Neural cell (in vitro differentiated cells): Measurements from ENCODE around the gene CCNI2. TPM values are rescaled to one million over a fixed set of nuclear protein-coding genes. Genes with fewer than 3 reads are reported as not detected.

Experiments
- H2AFZ ChIP-seq: fragments of 200-600, 300-800 bp; sonication (generic), shearing (Covaris generic); 2 replicates; pipeline ENCODE4 v1.6.0; 2014; ENCODE audit warnings: low read depth, mild to moderate bottlenecking, antibody characterized with exemption, low read length, moderate library complexity
- H3F3A ChIP-seq: fragments of 200-600 bp; shearing (Covaris generic); 2 replicates; pipeline ENCODE4 v1.6.1; 2016; ENCODE audit warnings: mild to moderate bottlenecking, moderate library complexity, mixed read lengths, antibody characterized with exemption, low read length; ENCODE audit not compliant: insufficient read depth, poor library complexity, severe bottlenecking
- H3K27ac ChIP-seq: fragments of 200-600, 300-800 bp; sonication (generic), shearing (Covaris generic); 2 replicates; pipeline ENCODE4 v1.5.1; 2014; ENCODE audit warnings: mild to moderate bottlenecking, low read length, moderate library complexity
- H3K27me3 ChIP-seq: fragments of 300-800, 200-600 bp; sonication (generic), shearing (Covaris generic); 2 replicates; pipeline ENCODE4 v1.6.0; 2014; ENCODE audit warnings: mild to moderate bottlenecking, low read depth, low read length, moderate library complexity; ENCODE audit not compliant: insufficient read depth
- H3K36me3 ChIP-seq: fragments of 300-800, 200-600 bp; sonication (generic), shearing (Covaris generic); 2 replicates; pipeline ENCODE4 v1.5.1; 2014; ENCODE audit warnings: mild to moderate bottlenecking, antibody characterized with exemption, low read length, moderate library complexity; ENCODE audit not compliant: insufficient read depth
- H3K4me2 ChIP-seq: fragments of 300-800, 200-600 bp; sonication (generic), shearing (Covaris generic); 2 replicates; pipeline ENCODE4 v1.6.0; 2014; ENCODE audit warnings: mild to moderate bottlenecking, low read length
- H3K4me3 ChIP-seq: fragments of 300-800, 200-600 bp; sonication (generic), shearing (Covaris generic); 2 replicates; pipeline ENCODE4 v1.5.1; 2014; ENCODE audit warnings: mild to moderate bottlenecking, low read length, moderate library complexity
- H3K79me2 ChIP-seq: fragments of 200-600 bp; shearing (Covaris generic); replicated peaks from 2 replicates; pipeline ENCODE4 v1.6.0; 2014; ENCODE audit warnings: mild to moderate bottlenecking, low read length, moderate library complexity; ENCODE audit not compliant: insufficient read depth
- H3K9ac ChIP-seq: fragments of 300-800, 200-600 bp; sonication (generic), shearing (Covaris generic); 2 replicates; pipeline ENCODE4 v1.6.1; 2016; ENCODE audit warnings: mild to moderate bottlenecking, low read length, mixed read lengths
- H3K9me2 ChIP-seq: fragments of 200-600 bp; shearing (Covaris generic); 2 replicates; pipeline ENCODE4 v1.6.1; 2016; ENCODE audit warnings: mild to moderate bottlenecking, low read length, mixed read lengths; ENCODE audit not compliant: insufficient read depth
- H3K9me3 ChIP-seq: fragments of 200-600, 300-800 bp; sonication (generic), shearing (Covaris generic); 2 replicates; pipeline ENCODE4 v1.6.1; 2016; ENCODE audit warnings: mild to moderate bottlenecking, mixed run types, low read length, moderate library complexity, mixed read lengths
- H4K20me1 ChIP-seq: fragments of 200-600 bp; shearing (Covaris generic); 2 replicates; pipeline ENCODE4 v1.6.1; 2016; ENCODE audit warnings: mild to moderate bottlenecking, mixed run types; ENCODE audit not compliant: insufficient read depth
- CTCF ChIP-seq: fragments of 450-650 bp; IDR thresholded peaks from 2 replicates; pipeline ENCODE4 v1.5.1; 2014; ENCODE audit warnings: antibody characterized with exemption, mild to moderate bottlenecking, moderate library complexity; ENCODE audit not compliant: poor library complexity, severe bottlenecking
- EP300 ChIP-seq: fragments of 450-650 bp; conservative IDR thresholded peaks from 2 replicates; pipeline ENCODE4 v1.6.1; 2014; ENCODE audit warnings: antibody characterized with exemption, mild to moderate bottlenecking, moderate library complexity; ENCODE audit not compliant: poor library complexity, severe bottlenecking
- EZH2 ChIP-seq: fragments of 200-600, 300-800 bp; shearing (Covaris generic), sonication (generic); IDR thresholded peaks from 2 replicates; pipeline ENCODE4 v1.6.1; 2014; ENCODE audit warnings: antibody characterized with exemption, low read length, borderline replicate concordance, mild to moderate bottlenecking; ENCODE audit not compliant: insufficient read depth, poor library complexity, severe bottlenecking
- MXI1 ChIP-seq: fragments of 450-650 bp; conservative IDR thresholded peaks from 2 replicates; pipeline ENCODE4 v1.6.1; 2014; ENCODE audit warnings: antibody characterized with exemption, mild to moderate bottlenecking; ENCODE audit not compliant: poor library complexity, severe bottlenecking
- POLR2AphosphoS5 ChIP-seq: IDR thresholded peaks from 2 replicates; pipeline ENCODE4 v1.6.1; 2012
- RAD21 ChIP-seq: fragments of 450-650 bp; conservative IDR thresholded peaks from 2 replicates; pipeline ENCODE4 v1.6.1; 2014; ENCODE audit warnings: antibody characterized with exemption, mild to moderate bottlenecking, moderate library complexity
- REST ChIP-seq: IDR thresholded peaks from 2 replicates; pipeline ENCODE4 v1.6.1; 2012; ENCODE audit warnings: borderline replicate concordance
- SMC3 ChIP-seq: fragments of 450-650 bp; conservative IDR thresholded peaks from 2 replicates; pipeline ENCODE4 v1.6.1; 2014; ENCODE audit warnings: antibody characterized with exemption, mild to moderate bottlenecking, moderate library complexity; ENCODE audit not compliant: poor library complexity
- TAF1 ChIP-seq: IDR thresholded peaks from 2 replicates; pipeline ENCODE4 v1.6.1; 2012; ENCODE audit warnings: low read depth
- polyA plus RNA-seq: library from polyadenylated mRNA; depleted of rRNA; stranded (reverse); fragments of >200 nt; gene quantifications from 2 replicates; pipeline ENCODE4 v1.2.3, GENCODE V29; 2014

Gene CCNI2
- polyA plus RNA-seq, 1 donor from 2014 or later, result not detected

GRCh38 chr5:132749506-132749905 is 2.3 kb downstream of the CCNI2 start:
- no peaks in the 10 kb centered on the region for H3K36me3 ChIP-seq
- H3F3A ChIP-seq, result no peaks in the 10 kb centered on the region
- H2AFZ ChIP-seq, result no peak overlapping the region
- no peaks in the 10 kb centered on the region for H3K9me2 ChIP-seq
- no peak overlapping the region for H3K4me3 ChIP-seq
- no peak overlapping the region for H3K27ac ChIP-seq
- H3K9ac ChIP-seq, result no peak overlapping the region
- no peaks in the 10 kb centered on the region for H3K79me2 ChIP-seq
- H3K9me3 ChIP-seq, result no peaks in the 10 kb centered on the region
- no peaks in the 10 kb centered on the region for H4K20me1 ChIP-seq
- no peak overlapping the region for H3K4me2 ChIP-seq
- H3K27me3 ChIP-seq, result peaks cover 44% of the 10 kb centered on the region
- no peak for TF ChIP-seq EP300
- TF ChIP-seq RAD21, result no peak
- TF ChIP-seq TAF1, result no peak
- TF ChIP-seq CTCF, result no peak
- TF ChIP-seq REST, result no peak
- no peak for TF ChIP-seq EZH2
- TF ChIP-seq SMC3, result no peak
- no peak for TF ChIP-seq MXI1
- TF ChIP-seq POLR2AphosphoS5, result no peak

- no peaks in the 10 kb centered on the region for H3F3A ChIP-seq
- H3K4me3 ChIP-seq, result no peak overlapping the region
- no peak overlapping the region for H3K4me2 ChIP-seq
- H3K36me3 ChIP-seq, result no peaks in the 10 kb centered on the region
- H3K9ac ChIP-seq, result no peak overlapping the region
- TF ChIP-seq REST, result no peak
- no peaks in the 10 kb centered on the region for H3K9me2 ChIP-seq
- no peak overlapping the region for H3K27ac ChIP-seq
- H3K79me2 ChIP-seq, result no peaks in the 10 kb centered on the region
- no peak overlapping the region for H2AFZ ChIP-seq
- no peaks in the 10 kb centered on the region for H4K20me1 ChIP-seq
- H3K27me3 ChIP-seq, result peaks cover 36% of the 10 kb centered on the region
- H3K9me3 ChIP-seq, result no peaks in the 10 kb centered on the region
Measured at GRCh38 chr5:132750471-132751230, 3.4 kb downstream of the CCNI2 start.
